ENCODE data around the gene ECT2. TPM values are rescaled to one million over a fixed set of nuclear protein-coding genes. Genes with fewer than 3 reads are reported as not detected.

Gene ECT2
- total RNA-seq, 1 donor from 2014 or later: 20.5 TPM

DNA sequence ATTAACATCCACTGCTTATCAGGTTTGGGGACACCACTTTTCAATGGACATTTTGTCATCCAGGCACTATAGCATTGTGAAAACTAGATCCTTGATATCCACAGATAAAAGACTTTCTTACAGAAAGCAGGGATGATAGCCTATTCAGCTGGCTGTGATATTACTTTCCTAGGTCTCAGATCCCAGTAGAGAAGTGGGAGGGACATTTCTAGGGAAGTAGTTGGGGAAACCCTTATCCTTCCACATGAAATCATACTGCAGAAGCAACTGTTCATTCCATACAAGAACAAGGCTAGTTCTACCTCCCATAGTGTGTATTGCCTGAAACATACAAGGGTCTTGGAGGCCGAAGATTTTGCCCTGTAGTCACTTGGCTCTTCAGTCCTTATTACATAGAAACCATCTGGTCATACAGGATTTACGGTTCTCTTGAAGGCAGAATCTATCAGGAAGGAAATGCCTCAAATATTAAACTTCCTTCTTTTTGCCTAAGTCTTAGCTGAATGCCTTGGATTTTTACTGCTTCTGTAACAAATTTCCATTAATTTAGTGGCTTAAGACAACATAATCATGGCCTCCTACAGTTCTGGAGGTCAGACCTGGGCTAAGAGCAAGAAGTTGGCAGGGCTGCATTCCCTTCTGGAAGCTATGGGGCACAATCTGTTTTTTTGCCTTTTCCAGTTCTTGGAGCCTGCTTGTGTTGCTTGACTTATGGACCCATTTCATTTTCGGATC is 119.4 kb downstream of the ECT2 start:
- no peak for DNase-seq (ENCODE audit: low read depth)
- TF ChIP-seq, protein P1, sequence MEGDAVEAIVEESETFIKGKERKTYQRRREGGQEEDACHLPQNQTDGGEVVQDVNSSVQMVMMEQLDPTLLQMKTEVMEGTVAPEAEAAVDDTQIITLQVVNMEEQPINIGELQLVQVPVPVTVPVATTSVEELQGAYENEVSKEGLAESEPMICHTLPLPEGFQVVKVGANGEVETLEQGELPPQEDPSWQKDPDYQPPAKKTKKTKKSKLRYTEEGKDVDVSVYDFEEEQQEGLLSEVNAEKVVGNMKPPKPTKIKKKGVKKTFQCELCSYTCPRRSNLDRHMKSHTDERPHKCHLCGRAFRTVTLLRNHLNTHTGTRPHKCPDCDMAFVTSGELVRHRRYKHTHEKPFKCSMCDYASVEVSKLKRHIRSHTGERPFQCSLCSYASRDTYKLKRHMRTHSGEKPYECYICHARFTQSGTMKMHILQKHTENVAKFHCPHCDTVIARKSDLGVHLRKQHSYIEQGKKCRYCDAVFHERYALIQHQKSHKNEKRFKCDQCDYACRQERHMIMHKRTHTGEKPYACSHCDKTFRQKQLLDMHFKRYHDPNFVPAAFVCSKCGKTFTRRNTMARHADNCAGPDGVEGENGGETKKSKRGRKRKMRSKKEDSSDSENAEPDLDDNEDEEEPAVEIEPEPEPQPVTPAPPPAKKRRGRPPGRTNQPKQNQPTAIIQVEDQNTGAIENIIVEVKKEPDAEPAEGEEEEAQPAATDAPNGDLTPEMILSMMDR (IDR thresholded peaks at IDR 0.05; ENCODE audit: insufficient read depth, low read length, poor library complexity, severe bottlenecking): no peak
- Histone ChIP-seq H3K36me3 (ENCODE audit: control insufficient read depth, insufficient read depth, low read length) (no peaks in the 10 kb centered on the region), H3K27me3 (ENCODE audit: control insufficient read depth, insufficient read depth, low read length) (no peaks in the 10 kb centered on the region), H3K4me3 (ENCODE audit: low read depth, low read length) (no peak overlapping the region)

Other genes with a start within 250 kb of the ECT2 start
- gene TNFSF10, start 227.3 kb upstream of the ECT2 start, total RNA-seq: 8.6 and 16.5 TPM in 2 replicates
- 14.9 and 22.4 TPM in 2 replicates for gene NCEH1, start 39.7 kb upstream of the ECT2 start, total RNA-seq